Measurements from ENCODE around the gene PC.

Gene PC

DNA sequence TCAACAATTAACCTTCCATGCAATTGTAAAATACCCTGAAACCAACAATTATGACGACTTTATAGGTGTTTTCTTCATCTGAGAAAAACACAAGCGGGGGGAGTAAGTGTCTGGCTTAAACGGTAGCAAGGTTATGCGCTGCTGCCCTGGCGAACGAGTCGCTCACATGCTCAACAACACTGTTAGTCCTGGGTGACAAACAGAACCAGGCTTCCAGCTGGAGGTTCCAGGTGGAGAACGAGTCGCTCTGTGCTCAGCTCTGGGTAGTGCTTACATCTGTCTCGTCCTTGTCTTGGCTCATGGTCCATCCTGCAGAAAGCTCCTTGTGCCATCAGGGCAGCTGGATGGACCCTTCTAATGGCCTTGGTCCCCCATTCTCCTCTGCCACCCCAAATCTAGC is 48.2 kb downstream of the PC start:
- no peak for DNase-seq

DNA sequence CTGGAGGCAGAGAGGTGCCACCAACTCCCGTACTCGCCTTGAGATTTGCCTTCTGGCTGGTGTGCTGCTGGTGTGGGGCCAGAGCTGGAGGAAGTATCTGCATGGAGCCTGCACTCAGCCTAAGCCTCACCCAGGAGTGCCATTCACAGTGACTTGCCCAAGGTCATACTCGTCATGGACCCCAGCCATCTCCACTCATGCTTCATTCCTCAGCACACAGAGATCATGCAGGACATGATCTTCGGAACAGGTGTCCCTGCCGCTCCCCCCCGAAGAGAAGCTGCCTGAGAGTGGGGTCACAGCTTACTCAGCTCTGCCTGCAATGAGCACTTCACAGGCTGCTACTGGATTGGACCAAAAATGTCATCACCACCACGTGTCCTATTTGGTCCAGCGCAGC is 49.0 kb downstream of the PC start:
- no peak for DNase-seq

DNA sequence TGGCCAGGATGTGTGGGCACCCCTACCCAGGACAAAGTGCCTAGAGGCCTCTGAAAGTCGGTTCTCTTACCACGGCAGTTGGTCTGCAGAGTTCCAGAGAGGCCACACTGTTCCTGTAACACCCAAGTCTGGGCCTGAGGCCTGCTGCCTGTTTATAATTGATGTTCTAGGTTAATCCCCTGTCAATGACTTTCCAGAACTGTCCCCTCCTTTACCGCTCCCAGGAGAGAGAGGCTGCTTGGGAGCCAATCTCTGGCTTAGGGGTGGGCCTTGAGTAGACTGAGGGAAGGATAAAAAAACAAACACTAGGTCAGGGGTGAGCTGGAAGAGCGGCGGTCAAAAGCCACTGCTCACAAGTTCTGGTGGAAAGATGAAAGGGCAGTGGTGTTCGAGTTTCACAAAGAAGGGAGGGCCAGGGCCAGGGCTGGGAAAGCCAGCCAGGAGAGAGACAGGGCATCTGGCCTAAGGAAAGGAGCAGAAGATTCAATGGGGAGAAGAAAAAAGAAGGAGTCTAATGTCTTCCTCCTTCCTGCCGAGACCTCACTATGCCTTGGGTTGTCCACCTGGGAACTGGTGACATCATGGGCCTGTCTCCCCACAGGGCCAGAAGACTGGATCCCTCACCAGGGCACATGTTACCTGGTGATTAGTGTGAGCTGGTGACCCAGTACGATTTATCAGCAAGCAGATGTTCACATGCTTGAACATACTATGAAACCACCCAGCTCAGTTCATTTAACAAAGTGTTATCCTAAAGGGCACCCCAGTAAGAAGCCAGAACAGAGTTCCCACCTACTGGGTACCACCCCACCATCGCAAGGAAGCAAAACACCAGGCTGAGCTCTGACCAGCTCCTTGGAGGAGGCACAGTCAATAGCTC is 50.2 kb downstream of the PC start:
- no peak for DNase-seq

DNA sequence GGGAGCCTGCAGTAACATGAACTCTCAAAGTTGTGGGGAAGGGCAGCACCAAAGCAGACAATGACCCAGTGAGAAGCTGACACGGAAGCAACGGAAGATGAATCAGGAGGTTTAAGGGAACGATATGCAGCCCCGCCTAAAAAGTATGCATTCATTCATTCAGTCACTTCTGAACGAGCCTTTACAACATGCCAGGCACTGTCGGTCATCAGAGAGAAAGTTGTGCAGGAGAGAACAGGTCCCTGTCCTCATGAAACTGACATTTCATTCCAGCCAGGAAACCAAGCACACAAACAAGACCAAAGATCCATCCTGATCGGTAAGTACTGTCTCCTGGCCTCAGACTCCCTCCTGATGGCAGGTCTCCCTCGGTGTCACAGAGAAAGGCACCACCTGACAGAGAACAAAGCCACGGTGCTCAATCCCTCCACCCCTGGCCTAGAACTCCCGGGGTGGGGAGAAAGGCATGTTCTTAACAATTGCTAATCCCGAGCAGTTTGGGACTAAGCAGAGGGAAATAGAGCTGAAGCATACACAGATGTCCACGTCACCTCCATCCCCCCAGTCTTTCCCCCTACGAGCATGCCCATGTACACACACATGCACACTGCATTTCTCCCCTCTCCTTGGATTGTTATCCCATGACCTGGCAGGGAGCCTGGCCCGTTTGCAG is 52.0 kb downstream of the PC start:
- no peak for DNase-seq

DNA sequence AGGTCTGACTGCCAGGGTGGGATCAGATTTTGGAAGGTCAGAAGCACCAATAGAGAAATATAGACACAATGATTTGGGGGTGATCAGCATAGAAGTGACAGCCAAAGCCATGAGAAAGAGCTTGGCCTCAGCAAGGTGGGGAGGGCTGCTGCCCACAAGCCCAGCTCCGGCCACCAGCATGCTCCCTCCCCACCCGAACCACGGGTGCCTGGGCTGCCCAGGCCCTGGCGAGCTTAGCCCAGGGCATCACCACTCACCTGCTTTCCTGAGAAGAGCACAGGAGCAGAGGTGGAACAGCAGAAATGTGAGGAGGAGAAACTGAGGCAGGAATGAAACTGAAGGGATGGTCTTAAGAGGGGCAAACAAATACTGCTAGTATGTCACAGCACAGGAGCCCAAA is 52.6 kb downstream of the PC start:
- no peak for DNase-seq

DNA sequence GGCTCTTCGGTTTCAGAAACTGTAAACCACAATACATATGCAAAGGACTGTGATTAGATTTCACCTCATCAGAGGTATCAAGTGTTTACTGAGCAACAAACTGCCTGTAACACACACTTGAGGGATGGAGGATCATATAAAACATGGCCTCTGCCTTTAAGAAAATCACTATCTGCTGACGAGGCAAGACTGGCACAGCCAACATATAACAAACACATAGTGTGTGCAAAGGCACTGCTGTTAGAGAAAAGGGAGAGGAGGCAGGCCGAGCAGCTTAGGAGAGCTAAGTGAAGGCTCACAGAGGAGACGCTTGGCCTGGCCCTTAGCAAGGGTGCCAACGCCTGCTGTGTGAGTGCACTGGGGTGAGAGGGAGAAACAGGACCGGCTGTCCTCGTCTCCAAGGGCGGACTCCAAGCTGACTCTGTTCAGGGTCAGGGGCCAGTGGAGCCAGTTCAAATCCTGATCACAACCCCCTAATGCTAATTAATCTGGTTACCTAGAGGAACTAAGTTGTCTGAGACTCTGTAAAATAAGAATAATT is 53.1 kb downstream of the PC start:
- DNase-seq = no peak

DNA sequence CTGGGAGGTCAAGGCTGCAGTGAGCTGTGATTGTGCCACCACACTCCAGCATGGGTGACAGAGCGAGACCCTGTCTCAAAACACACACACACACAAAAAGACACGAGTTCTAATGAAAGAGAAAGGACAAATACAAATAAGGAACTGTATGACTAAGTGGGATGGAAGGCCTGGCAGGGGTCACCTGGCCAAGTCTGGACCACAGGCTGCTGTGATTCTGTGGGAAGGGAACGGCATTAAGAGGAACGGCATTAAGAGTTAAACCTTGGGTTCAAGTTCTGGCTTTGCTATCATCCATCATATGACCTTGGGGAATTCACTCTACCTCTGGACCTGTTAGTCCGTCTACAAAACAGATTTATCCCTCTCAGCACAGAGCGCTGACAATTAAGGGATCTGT is 53.6 kb downstream of the PC start:
- no peak for DNase-seq

DNA sequence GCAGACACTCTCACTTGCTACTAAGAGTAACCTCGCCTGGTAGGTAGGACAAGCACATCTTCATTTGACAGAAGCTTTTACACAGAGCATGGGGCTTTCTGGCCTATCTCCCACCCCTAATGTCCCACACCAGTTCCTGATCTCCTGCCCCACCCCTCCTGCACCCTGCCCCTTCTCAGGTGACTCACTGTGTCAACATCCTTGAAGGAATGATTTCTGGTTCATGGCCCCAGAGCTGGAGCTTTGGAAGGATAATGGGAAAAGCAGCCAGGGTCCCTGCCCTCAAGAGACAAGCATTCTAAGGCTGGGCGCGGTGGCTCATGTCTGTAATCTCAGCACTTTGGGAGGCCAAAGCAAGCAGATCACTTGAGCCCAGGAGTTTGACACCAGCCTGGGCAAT is 54.1 kb downstream of the PC start:
- DNase-seq = no peak

DNA sequence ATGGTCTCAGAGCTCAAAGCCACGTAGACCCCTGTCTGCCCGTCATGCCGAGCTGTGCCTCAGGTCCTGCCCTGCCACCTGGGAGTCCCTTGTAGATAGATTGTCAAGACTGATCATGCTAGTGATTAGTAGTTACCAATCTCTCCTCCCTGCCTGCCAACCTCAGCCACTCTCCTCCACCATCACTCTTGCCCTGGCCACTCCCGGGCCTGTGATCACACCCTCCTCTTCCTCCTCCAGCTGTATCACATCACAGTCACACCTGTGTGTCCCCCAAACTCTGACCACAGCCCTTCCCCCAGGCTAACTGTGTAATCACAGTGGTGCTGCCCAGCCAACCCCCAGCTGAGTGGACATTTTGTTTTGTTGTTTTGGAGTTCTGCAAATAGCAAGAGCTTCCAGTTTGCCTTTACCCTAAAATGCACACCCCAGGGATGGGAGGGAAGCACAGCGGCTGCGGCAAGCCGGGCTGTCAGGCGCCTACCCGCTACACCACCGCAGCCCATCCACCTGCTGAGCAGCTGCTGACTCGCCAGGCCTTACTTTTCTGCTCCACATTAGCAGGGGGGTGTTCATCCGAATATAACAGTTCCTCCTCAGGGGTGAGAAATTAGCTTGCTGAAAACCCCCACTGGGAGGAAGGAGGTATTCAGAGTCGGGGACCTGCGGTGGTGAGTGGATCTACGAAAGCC is 55.6 kb downstream of the PC start:
- DNase-seq = no peak

DNA sequence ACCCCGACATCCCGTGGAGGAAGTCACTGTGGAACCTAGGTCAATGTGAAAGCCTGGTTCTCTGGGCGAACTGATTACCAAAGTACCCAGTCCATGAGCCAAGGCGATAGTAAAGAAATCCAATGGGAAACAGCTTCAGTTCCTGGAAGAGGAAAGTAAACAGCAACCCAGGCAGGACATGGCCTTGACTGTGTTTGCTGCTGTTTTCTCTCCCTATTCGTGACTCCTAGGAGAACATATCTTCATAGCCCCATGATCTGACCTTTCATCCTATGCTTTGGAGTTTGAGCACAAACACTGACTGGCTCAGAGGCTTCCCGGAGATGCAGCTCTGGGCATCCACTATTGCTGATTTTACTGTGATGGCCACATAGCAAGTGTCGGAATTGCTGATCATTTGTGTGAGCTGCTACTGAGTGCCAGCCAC is 56.2 kb downstream of the PC start:
- DNase-seq = no peak

DNA sequence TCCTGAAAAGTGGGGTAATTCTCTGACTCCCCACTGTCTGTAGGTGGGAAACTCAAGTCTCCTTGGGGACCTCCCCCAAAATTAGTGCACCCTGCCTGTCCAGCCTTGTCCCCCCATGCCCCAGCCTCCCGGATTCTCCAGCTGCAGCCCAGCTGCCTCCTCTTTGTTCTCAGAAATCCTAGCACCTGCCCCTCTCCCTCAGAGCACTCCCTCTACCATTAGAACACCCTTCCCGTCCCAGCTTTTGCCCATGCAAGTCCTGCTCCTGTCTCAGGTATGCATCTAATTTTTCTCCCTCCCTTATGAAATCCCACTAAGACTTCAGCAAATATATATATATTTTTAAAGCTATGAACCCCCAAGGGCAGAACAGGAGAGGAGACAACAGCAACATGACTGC is 64.0 kb downstream of the PC start:
- DNase-seq = no peak

DNA sequence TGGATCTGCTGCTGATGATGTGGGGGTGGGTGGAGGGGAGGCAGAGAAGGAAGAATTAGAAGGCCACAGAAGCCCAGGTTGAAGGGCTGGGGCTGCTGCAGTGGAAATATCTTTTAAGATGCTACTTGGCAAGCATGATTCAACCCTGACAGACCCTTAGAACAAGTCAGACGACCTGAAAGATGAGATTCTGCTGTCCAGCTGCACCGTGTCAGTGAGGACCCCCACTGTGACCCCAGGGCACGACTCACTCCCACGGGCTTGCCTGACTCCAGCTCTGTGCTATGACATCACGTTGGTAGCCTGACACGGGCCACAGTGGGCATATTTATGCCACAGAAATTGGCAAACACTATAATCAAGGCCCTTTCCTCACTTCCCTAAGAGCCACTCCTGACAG is 65.3 kb downstream of the PC start:
- DNase-seq = no peak

DNA sequence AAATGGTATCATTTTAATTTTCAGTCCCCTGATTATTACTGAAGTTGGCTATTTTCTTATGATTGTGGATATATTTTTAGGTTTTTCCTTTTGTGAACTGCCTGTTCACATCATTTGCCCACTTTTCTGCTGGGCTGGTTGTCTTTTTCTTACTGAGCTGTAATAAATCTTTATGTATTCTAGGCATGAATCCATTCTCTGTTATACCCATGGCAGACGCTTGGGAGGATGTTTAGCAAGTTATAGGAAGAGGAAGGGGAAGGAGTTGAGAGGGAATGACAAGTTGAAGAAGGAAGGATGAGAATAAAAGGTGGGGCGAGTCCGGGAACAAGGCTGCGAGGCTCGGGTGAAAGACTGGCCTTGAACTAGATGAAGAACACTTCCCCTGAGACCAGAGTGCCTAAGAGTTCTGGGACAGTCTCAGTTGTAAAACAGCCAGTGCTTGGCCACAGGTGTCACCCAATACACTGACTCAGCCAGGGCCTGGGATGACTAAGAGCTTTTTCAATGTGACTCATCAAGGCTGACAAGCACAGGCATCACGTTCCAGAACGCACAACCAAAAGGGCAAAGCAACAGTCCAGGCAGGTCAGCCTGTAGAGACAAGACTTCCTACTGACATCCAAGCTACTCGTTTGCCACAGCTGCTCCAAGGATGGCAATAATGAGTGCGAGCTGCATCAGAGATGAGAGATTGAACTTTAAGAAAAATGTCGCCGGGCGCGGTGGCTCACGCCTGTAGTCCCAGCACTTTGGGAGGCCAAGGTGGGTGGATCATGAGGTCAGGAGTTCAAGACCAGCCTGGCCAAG is 66.1 kb downstream of the PC start:
- peak; percentile 64 for DNase-seq

DNA sequence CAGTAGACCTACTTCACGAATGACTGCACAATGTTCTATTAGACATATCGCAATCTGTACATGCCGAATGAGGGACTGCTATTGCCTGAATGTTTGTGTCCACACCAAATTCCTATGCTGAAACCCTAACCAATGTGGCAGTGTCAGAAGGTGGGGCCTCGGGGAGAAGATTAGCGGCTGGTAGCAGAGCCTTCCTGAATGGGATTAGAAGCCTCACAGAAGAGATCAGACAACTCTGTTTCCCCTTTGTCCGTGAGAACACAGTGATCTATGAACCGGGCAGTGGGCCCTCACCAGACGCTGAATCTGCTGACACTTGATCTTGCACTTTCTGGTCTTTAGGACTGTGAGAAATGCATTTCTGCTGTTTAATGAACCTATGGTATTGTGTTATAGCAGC is 68.2 kb downstream of the PC start:
- DNase-seq = no peak

DNA sequence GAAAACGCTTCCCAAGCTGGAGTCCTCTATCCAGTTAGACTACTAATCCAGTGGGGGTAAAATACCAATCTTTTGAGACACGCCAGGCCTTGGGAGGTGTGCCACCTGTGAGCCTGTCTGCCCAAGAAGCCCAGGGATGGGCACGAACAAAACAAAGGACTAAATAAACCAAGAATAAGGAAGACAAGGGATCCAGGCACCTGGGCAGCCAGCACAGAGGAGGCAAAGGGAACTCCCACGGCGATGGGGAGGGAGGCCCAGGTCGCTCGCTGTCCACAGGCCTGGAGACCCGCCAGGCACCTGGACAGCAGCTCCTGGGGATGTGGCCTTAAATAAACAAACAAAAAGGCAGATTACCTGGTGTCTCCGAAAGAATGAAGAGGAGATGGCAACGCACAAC is 69.9 kb downstream of the PC start:
- no peak for DNase-seq

DNA sequence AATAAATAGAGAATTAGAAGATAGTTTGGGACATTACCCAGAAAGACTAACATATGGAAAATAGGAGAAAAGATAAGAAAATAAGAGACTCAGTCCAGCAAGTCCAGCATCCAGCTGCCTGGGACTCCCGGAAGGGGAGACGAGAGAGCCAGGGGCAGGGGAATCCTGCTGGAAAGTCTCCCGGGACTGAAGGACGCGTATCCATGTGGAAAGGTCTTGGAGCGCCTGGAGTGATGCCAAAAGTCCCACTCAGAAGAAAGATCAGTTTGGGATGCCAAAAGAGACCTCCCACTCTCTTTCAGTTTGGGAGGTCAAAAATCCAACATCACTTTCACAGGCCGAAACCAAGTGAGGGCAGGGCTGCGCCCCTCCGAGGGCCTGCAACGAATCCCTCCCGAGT is 70.7 kb downstream of the PC start:
- DNase-seq = no peak

DNA sequence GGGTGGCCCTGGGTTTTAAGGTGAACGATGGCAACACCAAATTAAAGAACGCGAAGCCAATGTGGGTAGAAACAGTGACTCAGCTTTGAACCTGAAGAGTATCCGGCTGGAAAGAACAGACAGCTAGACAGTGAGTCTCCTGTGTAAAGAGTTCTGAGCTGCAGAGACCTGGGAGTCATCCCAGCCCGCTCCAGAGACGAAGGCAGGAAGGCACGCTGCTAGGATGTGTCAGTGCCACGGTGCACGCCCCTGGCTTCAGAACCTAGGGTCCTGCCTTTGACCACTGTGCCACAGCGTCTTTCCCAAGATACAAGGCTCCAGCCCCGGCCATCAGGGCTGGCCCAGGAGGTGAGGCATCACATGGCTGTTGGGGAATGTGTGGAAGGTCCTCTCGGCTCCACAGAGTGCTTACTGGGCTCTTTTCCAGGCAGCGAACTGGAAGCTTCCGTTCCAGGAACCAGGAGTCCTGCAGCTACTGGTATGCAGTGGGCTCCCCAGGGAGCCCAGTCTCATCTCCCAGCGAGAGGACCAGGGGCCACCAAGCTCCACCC is 71.4 kb downstream of the PC start:
- DNase-seq = no peak

DNA sequence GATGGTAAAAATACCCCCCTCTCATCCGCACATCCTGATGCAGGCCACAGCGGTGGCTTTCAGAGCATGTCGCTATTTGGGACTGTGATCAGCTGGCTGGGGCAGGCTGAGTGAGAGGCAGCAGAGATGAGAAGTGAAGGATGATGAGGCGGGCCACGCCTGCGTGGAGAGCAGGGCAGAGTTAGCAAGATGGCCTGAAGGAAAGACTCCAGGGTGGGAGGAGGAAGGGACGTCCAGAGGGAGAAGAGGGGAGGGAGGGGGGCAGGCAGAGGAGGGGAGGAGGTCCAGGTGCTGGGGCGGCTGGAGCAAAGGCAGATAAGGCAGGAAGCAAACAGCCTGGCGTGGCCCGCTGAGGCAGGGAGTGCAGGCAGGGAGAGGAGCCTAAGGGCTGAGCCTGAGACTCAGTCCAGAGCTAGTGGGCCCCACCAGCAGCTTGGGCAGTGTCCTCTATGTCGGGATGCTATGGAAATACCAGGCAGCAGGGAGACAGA is 72.2 kb downstream of the PC start:
- DNase-seq = no peak

DNA sequence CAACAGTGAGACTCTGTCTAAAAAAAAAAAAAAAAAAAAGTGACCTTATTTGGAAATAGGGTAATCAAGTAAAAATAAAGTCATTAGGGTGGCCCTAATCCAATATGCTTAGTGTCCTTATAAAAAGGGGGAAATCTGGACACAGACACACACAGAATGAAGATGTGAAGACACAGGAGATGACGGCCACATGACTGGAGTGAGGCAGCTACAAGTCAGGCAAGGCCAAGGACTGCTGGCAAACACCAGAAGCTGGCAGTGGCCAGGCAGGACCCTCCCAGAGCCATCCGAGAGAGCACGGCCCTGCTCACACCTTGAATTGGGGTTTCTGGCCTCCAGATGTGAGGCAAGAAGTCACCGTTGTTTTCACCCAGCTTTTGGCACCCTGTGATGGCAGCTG is 72.7 kb downstream of the PC start:
- no peak for DNase-seq

DNA sequence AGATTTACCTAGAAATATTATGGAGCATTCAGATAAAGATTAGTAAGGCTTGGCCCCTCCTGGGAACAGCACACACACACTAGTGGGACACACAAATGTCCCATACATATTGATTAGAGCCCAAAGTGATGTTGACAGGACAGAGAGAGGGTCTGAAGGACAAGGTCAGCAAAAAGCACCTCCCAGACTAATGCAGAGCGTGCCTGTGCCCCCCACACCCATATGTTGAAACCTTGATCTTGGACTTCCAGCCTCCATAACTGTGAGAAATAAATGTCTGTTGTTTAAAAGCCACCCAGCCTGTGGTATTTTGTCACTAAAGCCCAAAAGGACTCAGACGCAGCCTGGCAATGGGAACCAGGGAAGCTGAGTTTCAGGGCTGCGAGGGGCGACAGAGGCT is 73.7 kb downstream of the PC start:
- DNase-seq = no peak

DNA sequence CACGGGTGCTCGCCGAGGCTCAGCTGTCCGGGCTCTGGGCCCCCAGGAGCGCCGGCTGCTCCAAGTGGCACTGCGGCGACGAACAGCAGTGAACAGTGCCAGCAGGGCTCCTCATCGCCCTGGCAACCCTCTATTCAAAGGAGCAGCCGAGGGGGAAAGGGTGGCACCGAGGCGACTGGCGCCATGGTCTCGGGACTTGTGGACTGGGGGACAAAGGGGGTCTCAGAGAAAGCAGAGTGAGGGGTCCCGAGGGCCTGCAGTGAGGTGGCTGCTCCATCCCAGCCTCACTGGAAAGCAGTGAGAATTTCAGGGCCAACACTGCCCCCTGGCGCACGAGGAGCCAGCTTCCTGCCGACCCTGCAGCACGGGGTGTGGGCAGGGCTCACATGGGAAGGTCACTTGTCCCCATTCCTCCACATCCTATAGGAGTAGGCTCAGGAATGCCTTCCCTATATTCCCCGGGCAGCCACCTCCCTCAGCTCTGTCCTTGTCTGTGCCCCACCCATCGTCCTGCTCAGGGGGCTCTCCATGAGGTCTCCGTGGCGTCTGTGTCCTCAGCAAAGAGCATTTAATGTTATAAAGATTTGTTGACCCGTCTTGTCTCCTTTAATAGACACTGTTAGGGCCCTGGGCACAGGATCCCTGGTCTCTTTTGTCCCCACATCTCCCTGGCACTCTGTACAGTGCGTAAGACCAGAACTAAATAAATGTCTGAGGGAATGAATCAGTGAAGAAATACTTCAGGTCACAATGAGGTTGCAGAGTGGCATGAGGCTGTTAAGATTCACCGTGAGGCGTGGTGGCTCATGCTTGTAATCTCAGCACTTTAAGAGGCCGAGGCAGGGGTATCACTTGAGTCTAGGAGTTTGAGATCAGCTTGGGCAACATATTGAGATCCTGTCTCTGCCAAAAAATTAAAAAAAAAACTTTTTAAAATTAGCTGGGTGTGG is 74.9 kb downstream of the PC start:
- DNase-seq = peak; percentile 81
